Tibial nerve (tissue), 4 donors: ENCODE measurements around the gene BAIAP2. TPM values are rescaled to one million over a fixed set of nuclear protein-coding genes. Genes with fewer than 3 reads are reported as not detected.

Experiments used
- DNase-seq, 2 donors: peaks; one replicate each; pipeline ENCODE4 v3.0.0-alpha.2; 2019; ENCODE audit warnings: low spot score in 2 of 2
- H3K27ac ChIP-seq, 4 donors: fragments of 200-600 bp; sonication (generic) in 3 of 4; one replicate each; pipeline ENCODE4 v1.5.1; 2017 to 2019; ENCODE audit warnings: mild to moderate bottlenecking in 1 of 4
- H3K27me3 ChIP-seq, 2 donors: fragments of 200-600 bp; sonication (generic) in 1 of 2; one replicate each; pipeline versions ENCODE4 v1.5.1 to v1.6.0; 2017 to 2019
- H3K36me3 ChIP-seq, 3 donors: fragments of 200-600 bp; sonication (generic); one replicate each; pipeline ENCODE4 v1.5.1; 2018 to 2019
- H3K4me1 ChIP-seq, 4 donors: fragments of 200-600 bp; sonication (generic) in 3 of 4; one replicate each; pipeline ENCODE4 v1.5.1; 2017 to 2019
- H3K4me3 ChIP-seq, 4 donors: fragments of 200-600 bp; sonication (generic) in 3 of 4; one replicate each; pipeline ENCODE4 v1.5.1; 2017 to 2019; ENCODE audit warnings: mild to moderate bottlenecking in 1 of 4, moderate library complexity in 1 of 4
- H3K9me3 ChIP-seq, 4 donors: fragments of 200-600 bp; sonication (generic) in 3 of 4; one replicate each; pipeline ENCODE4 v1.5.1; 2017 to 2019
- CTCF ChIP-seq, 5 experiments: fragments of 200-600 bp in 3 of 5; fragments of 450-650 bp in 2 of 5; sonication (generic) in 3 of 5; IDR thresholded peaks; one replicate each; pipeline ENCODE4 v1.5.1; 2016 to 2019; ENCODE audit warnings: antibody characterized with exemption in 5 of 5, mild to moderate bottlenecking in 3 of 5, moderate library complexity in 2 of 5
- EP300 ChIP-seq, 2 donors: sonication (generic); formaldehyde crosslinking; IDR thresholded peaks; one replicate each; pipeline ENCODE4 v1.6.1; 2017; ENCODE audit warnings: antibody characterized with exemption in 2 of 2, mild to moderate bottlenecking in 1 of 2
- POLR2A ChIP-seq, 2 donors: fragments of 450-650 bp; IDR thresholded peaks; one replicate each; pipeline ENCODE4 v1.6.1; 2017; ENCODE audit warnings: antibody characterized with exemption in 2 of 2, mild to moderate bottlenecking in 2 of 2, moderate library complexity in 2 of 2
- WGBS, 2 donors: methylation state at CpG; one replicate each; pipeline ENCODE4 v1.1.5; 2018; 5-methylcytosine and 5-hydroxymethylcytosine counted together
- total RNA-seq, 4 donors: library from RNA; depleted of rRNA; stranded (reverse); fragments of >200 nt; gene quantifications; one replicate each; pipeline ENCODE4 v1.1.0, GENCODE V29; 2016

BAIAP2 gene
- total RNA-seq, 4 donors from 2014 or later: 49.5 to 81.2 (median 66.9) TPM

DNA sequence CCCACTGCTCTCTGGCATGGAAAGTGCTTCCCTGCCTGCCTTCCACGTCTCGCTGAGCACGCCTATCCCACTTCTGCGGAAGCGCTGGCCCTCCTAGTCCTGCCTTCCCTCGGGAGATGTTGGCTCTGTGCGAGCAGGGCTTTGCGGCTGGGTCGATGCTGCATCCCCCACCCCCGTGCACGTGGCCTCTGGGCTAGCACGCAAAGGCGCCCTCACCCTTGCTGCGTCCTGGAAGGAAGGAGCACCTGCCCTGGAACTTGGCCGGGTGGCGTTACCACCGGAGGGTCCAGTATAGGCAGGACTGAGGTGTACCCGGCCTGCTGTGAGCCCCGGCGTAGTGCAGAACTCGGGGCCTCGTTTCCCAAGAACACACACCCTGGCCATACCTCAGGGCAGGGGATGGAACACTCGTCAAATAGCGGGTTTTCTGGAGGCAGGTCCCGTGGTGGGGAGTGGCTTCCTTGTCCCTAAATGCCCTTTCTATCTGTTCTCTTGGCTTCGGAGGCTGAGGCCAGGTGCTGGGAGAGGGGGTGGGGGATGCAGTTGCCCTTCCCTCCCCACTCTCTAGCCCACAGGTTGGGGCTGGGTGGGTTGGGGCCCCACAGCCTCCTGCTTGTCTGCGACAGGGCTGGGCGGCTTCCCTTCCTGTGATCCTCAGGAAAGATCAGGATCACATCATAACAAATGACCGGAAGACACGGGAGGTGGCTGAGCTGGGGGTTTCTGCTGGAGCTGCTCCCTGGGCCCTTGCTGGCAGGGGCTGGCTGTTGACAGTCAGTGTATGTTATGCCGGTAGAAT lies 17.4 kb downstream of the BAIAP2 start:
- Histone ChIP-seq H3K27ac (peak overlapping the region in 2 of 4 donors; percentile 28 to 71), H3K36me3 (peaks cover 0 to 13% (median 0%) of the 10 kb centered on the region in 3 donors), H3K9me3 (no peaks in the 10 kb centered on the region), H3K4me3 (no peak overlapping the region), H3K27me3 (no peaks in the 10 kb centered on the region), H3K4me1 (peaks cover 0 to 79% (median 27%) of the 10 kb centered on the region in 4 donors)
- no peak for DNase-seq
- 68 to 69% methylated on average over 26 to 30 of the region's 31 CpGs for WGBS, 2 donors
- TF ChIP-seq EP300 (IDR thresholded peaks at IDR 0.05) (no peak), POLR2A (IDR thresholded peaks at IDR 0.05) (no peak), CTCF (IDR thresholded peaks at IDR 0.05) (no peak)

DNA sequence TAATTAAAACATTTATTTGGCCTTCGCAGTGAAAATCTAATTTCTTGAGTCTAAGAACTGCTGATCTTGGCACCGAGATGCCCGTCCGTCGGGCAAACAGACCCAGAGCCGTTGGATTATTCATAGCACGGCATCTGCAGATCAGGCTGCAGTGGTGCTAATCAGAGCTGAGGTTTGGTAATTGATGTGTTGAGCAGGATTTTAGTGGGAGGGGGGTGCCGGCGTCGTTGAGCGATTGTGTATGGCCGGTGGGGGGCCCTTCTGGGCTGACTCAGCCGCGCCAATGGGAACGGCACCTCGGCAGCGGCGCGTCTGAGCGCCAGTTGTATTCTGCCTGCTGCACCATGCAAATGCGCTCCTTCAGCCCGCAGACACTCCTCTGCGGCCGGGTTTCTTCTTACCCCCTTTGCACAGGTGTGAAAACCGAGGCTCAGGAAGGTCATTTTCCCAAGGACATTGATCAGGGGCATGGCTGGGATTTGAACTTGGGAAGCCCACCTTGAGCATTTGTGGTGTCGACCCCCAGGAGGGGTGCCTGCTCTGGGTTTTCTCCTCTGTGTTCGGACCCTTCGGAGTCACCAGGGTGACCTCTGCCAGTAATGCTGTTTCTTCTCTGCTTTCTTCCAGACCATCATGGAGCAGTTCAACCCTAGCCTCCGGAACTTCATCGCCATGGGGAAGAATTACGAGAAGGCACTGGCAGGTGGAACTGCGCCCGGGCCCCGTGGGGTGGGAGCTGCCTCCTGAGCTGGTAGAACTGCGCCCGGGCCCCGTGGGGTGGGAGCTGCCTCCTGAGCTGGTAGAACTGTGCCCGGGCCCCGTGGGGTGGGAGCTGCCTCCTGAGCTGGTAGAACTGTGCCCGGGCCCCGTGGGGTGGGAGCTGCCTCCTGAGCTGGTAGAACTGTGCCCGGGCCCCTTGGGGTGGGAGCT lies 18.4 kb downstream of the BAIAP2 start:
- H3K4me1 ChIP-seq: peaks cover 0 to 80% (median 28%) of the 10 kb centered on the region in 4 donors
- no peak overlapping the region for H3K4me3 ChIP-seq
- TF ChIP-seq EP300 (IDR thresholded peaks at IDR 0.05) (no peak), POLR2A (IDR thresholded peaks at IDR 0.05) (no peak), CTCF (IDR thresholded peaks at IDR 0.05) (no peak)
- H3K36me3 ChIP-seq: peaks cover 0 to 14% (median 0%) of the 10 kb centered on the region in 3 donors
- H3K9me3 ChIP-seq: no peaks in the 10 kb centered on the region
- no peaks in the 10 kb centered on the region for H3K27me3 ChIP-seq
- 80 to 85% methylated on average over 29 to 33 of the region's 42 CpGs for WGBS, 2 donors
- no peak for DNase-seq
- H3K27ac ChIP-seq: peak overlapping the region in 1 of 4 donors; percentile 71

- no peak for TF ChIP-seq EP300 (IDR thresholded peaks at IDR 0.05)
- no peak for TF ChIP-seq CTCF (IDR thresholded peaks at IDR 0.05)
- no peak for TF ChIP-seq POLR2A (IDR thresholded peaks at IDR 0.05)
- WGBS, 2 donors: 86 to 97% methylated on average over 10 to 11 of the region's 12 CpGs
- Histone ChIP-seq H3K9me3 (no peaks in the 10 kb centered on the region), H3K27me3 (no peaks in the 10 kb centered on the region), H3K27ac (peak overlapping the region in 1 of 4 donors; percentile 58), H3K4me1 (peaks cover 0 to 80% (median 18%) of the 10 kb centered on the region in 4 donors), H3K36me3 (peaks cover 0 to 24% (median 0%) of the 10 kb centered on the region in 3 donors), H3K4me3 (no peak overlapping the region)
- DNase-seq: no peak
Observed at GRCh38 chr17:81054308-81054707, 19.4 kb downstream of the BAIAP2 start.

DNA sequence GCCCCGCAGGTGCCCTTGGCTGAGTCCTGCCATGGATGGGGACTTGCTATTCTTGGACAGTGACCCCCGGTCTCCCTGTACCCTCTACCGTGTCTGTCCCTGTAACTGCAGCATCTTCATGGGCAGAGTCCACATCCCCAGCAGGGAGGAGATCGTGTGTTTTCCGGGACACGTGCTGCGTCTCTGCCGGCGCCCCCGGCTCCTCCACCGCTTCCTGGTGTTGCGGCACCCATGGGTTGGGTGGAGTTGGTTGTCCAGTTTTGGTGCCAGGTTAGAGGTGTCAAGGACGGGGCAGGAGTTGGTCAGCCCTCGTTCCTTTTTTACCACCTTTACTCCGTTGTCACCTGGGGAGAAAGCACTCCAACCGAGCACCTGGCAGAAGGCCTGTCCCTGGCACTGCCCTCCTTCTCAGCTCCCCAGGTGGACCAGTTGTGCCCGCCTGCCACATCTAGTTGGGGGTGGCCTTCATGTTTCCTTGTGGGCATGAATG lies 20.0 kb downstream of the BAIAP2 start:
- H3K27me3 ChIP-seq: no peaks in the 10 kb centered on the region
- WGBS, 2 donors: 89 to 91% methylated on average over 13 to 17 of the region's 17 CpGs
- no peaks in the 10 kb centered on the region for H3K9me3 ChIP-seq
- no peak overlapping the region for H3K4me3 ChIP-seq
- DNase-seq: no peak
- H3K36me3 ChIP-seq: peaks cover 0 to 29% (median 0%) of the 10 kb centered on the region in 3 donors
- peaks cover 0 to 75% (median 13%) of the 10 kb centered on the region in 4 donors for H3K4me1 ChIP-seq
- H3K27ac ChIP-seq: peak overlapping the region in 2 of 4 donors; percentile 28 to 58
- no peak for TF ChIP-seq EP300 (IDR thresholded peaks at IDR 0.05)
- no peak for TF ChIP-seq CTCF (IDR thresholded peaks at IDR 0.05)
- no peak for TF ChIP-seq POLR2A (IDR thresholded peaks at IDR 0.05)
